Measurements from ENCODE around the gene ADGRB2.

Gene ADGRB2

GRCh38 chr1:31782421-31783410 lies 18.6 kb upstream of the ADGRB2 start:
- DNase-seq (ENCODE audit: low spot score) = no peak

GRCh38 chr1:31781756-31782371 lies 17.7 kb upstream of the ADGRB2 start:
- no peak for DNase-seq (ENCODE audit: low spot score)

GRCh38 chr1:31781138-31781755 lies 17.1 kb upstream of the ADGRB2 start:
- DNase-seq (ENCODE audit: low spot score) = no peak

- no peak for DNase-seq (ENCODE audit: low spot score)
Measured at GRCh38 chr1:31780632-31781031, 16.5 kb upstream of the ADGRB2 start.

GRCh38 chr1:31779687-31780086 lies 15.5 kb upstream of the ADGRB2 start:
- DNase-seq (ENCODE audit: low spot score) = no peak

GRCh38 chr1:31778763-31779488 lies 14.8 kb upstream of the ADGRB2 start:
- DNase-seq (ENCODE audit: low spot score) = no peak

GRCh38 chr1:31776516-31776915 lies 12.4 kb upstream of the ADGRB2 start:
- no peak for DNase-seq (ENCODE audit: low spot score)

- DNase-seq (ENCODE audit: low spot score) = no peak
Measured at GRCh38 chr1:31776032-31776431, 11.9 kb upstream of the ADGRB2 start.

GRCh38 chr1:31775210-31775999 lies 11.3 kb upstream of the ADGRB2 start:
- DNase-seq (ENCODE audit: low spot score) = no peak

- no peak for DNase-seq (ENCODE audit: low spot score)
Measured at GRCh38 chr1:31774495-31774894, 10.4 kb upstream of the ADGRB2 start.

GRCh38 chr1:31773861-31774260 lies 9.7 kb upstream of the ADGRB2 start:
- no peak for DNase-seq (ENCODE audit: low spot score)

- DNase-seq (ENCODE audit: low spot score) = no peak
Measured at GRCh38 chr1:31772669-31773248, 8.6 kb upstream of the ADGRB2 start.

GRCh38 chr1:31771891-31772668 lies 7.9 kb upstream of the ADGRB2 start:
- no peak for DNase-seq (ENCODE audit: low spot score)

GRCh38 chr1:31769720-31770390 lies 5.7 kb upstream of the ADGRB2 start:
- DNase-seq (ENCODE audit: low spot score) = no peak

GRCh38 chr1:31768939-31769704 lies 5.0 kb upstream of the ADGRB2 start:
- no peak for DNase-seq (ENCODE audit: low spot score)

GRCh38 chr1:31768407-31768907 lies 4.3 kb upstream of the ADGRB2 start:
- DNase-seq (ENCODE audit: low spot score) = no peak

GRCh38 chr1:31767225-31767624 lies 3.1 kb upstream of the ADGRB2 start:
- no peak for DNase-seq (ENCODE audit: low spot score)

GRCh38 chr1:31765516-31765915 lies 1.4 kb upstream of the ADGRB2 start:
- DNase-seq (ENCODE audit: low spot score) = no peak

GRCh38 chr1:31765041-31765467 lies 914 bp upstream of the ADGRB2 start:
- DNase-seq (ENCODE audit: low spot score) = no peak
